Measurements from ENCODE around the gene GMDS. TPM values are rescaled to one million over a fixed set of nuclear protein-coding genes. Genes with fewer than 3 reads are reported as not detected.

Gene GMDS
- total RNA-seq, 1 donor from 2014 or later: 19.9 TPM

GRCh38 chr6:2181567-2181966, 63.8 kb downstream of the GMDS start:
- peak in 1 of 3 experiments; percentile 12 for TF ChIP-seq CTCF (IDR thresholded peaks at IDR 0.05)

DNA sequence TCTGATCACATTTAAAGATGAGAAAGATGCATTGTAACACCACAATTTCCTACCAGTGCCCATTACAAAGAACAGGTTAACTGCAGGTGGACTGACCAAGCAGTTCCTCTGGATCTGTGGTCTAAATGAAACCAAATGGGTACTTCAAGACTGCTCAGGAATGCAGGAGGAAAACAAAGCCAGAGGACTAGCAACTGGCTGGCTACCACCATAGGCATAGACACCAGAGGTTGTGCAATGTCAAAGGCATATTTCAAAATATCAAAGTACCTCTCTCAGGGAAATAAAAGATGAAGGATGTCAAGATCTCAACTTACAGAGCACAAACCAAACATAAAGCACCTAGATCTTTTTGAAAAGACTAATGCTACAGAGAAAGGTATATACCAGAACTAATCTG, 65.5 kb downstream of the GMDS start:
- no peaks in the 10 kb centered on the region for H3K9me3 ChIP-seq
- peaks cover 0 to 2% of the 10 kb centered on the region in 2 donors for H3K4me1 ChIP-seq
- intact Hi-C loops (cut with DNase I): no loop called here
- H3K27me3 ChIP-seq: no peaks in the 10 kb centered on the region
- H3K4me3 ChIP-seq: no peak overlapping the region
- TF ChIP-seq CTCF (IDR thresholded peaks at IDR 0.05): no peak
- H3K36me3 ChIP-seq: no peaks in the 10 kb centered on the region
- no peak for DNase-seq (ENCODE audit: low spot score in 2 of 2)
- no peak overlapping the region for H3K27ac ChIP-seq

More at GRCh38 chr6:2181567-2181966, 63.8 kb downstream of the GMDS start:
- intact Hi-C loops (cut with DNase I): no loop called here
- no peak for DNase-seq (ENCODE audit: low spot score in 2 of 2)
- H3K27ac ChIP-seq: no peak overlapping the region
- H3K27me3 ChIP-seq: no peaks in the 10 kb centered on the region
- peaks cover 0 to 2% of the 10 kb centered on the region in 2 donors for H3K4me1 ChIP-seq
- H3K4me3 ChIP-seq: no peak overlapping the region
- no peaks in the 10 kb centered on the region for H3K36me3 ChIP-seq
- H3K9me3 ChIP-seq: no peaks in the 10 kb centered on the region

DNA sequence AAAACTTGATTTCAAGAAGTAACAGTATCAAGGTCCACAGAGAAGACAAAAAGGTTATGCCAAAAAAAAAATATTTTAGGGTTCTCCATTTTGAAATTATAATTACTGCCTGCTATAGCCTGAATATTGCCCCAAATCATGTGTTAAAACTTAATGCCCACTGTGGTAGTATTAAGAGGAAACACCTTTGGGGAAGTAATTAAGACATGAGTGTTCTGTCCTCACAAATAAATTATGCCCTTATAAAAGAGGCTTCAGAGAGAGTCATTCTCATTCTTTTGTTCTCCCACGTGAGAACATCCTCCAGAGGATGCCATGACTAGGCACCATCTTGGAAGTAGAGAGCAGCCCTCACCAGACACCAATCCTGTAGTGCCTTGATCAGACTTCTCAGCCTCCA, 66.2 kb downstream of the GMDS start:
- H3K9me3 ChIP-seq: no peaks in the 10 kb centered on the region

DNA sequence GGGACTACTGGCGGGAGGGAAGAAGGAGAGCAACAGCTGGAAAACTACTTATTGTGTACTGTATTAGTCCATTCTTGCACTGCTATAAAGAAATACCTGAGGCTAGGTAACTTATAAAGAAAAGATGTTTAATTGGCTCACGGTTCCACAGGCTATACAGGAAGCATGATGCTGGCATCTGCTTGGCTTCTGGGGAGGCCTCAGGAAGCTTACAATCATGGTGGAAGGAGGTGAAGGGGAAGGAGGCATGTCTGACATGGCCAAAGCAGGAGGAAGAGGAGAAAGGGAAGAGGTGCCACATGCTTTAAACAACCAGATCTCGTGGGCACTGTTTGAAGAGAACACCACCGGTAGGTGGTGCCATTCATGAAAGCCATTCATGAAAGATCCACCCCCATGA, 67.3 kb downstream of the GMDS start:
- Histone ChIP-seq H3K27ac (no peak overlapping the region), H3K9me3 (no peaks in the 10 kb centered on the region), H3K4me1 (peaks cover 0 to 7% of the 10 kb centered on the region in 2 donors), H3K4me3 (no peak overlapping the region), H3K27me3 (no peaks in the 10 kb centered on the region), H3K36me3 (no peaks in the 10 kb centered on the region)
- intact Hi-C loops (cut with DNase I): no loop called here
- TF ChIP-seq CTCF (IDR thresholded peaks at IDR 0.05): no peak
- no peak for DNase-seq (ENCODE audit: low spot score in 2 of 2)

More for the DNA sequence above, 66.2 kb downstream of the GMDS start:
- H3K27ac ChIP-seq: no peak overlapping the region
- peaks cover 0 to 2% of the 10 kb centered on the region in 2 donors for H3K4me1 ChIP-seq
- intact Hi-C loops (cut with DNase I): no loop called here
- no peak for TF ChIP-seq CTCF (IDR thresholded peaks at IDR 0.05)
- no peaks in the 10 kb centered on the region for H3K27me3 ChIP-seq
- no peak for DNase-seq (ENCODE audit: low spot score in 2 of 2)
- no peaks in the 10 kb centered on the region for H3K36me3 ChIP-seq
- H3K4me3 ChIP-seq: no peak overlapping the region

DNA sequence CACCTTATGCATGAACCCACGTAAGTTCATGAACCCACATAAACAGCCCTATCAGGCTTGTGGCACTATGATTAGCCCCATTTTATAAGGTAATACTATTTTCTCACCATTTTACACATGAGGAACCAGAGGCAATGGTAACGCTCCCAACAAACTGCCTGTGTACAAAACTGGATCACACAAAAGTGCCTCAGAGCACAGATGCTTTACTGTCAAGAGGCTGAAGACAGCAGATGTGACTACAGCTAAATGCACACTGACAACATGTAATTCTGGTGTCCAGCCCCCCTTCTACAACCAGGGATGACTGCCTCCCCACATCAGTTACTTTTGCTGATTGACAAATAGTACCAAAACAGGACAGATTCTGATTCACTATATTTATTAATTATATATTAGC, 69.6 kb downstream of the GMDS start:
- no peaks in the 10 kb centered on the region for H3K36me3 ChIP-seq
- intact Hi-C loops (cut with DNase I): no loop called here
- no peaks in the 10 kb centered on the region for H3K9me3 ChIP-seq
- no peak overlapping the region for H3K4me3 ChIP-seq
- H3K27me3 ChIP-seq: no peaks in the 10 kb centered on the region
- no peak for DNase-seq (ENCODE audit: low spot score in 2 of 2)
- no peak overlapping the region for H3K27ac ChIP-seq
- no peak for TF ChIP-seq CTCF (IDR thresholded peaks at IDR 0.05)
- peaks cover 0 to 12% of the 10 kb centered on the region in 2 donors for H3K4me1 ChIP-seq
